ENCODE data around the gene DTL. TPM values are rescaled to one million over a fixed set of nuclear protein-coding genes. Genes with fewer than 3 reads are reported as not detected.
A peak's percentile ranks its signal among the peaks of the same experiment; 100 is the strongest.

The DTL gene
- total RNA-seq, 1 experiment from 2014 or later: 42.8 TPM

DNA sequence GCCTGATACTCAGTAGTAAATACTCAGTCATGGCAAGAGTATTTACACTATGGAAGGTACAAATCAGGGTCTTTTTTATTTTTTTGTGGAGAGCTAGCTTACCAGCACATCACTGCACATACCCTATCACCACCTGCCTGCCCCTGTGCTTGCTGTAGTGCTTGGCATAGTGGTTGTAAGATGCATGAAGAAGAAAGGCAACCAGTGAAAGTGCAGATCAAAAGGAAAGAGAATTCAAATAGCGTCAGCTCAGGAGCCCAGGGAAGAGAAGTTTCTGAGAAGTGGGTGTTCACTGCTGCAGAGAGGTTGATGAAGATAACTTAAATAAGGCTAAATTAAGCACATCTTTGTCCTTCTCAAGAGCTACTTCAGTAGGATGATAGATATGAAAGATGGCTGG, 76.0 kb downstream of the DTL start:
- in situ Hi-C loops (cut with HindIII; ENCODE audit: low pct_unique_long_range_greater_than_20kb, low sequenced_read_pairs): no loop called here
- no peak for DNase-seq (ENCODE audit: low read depth)

DNA sequence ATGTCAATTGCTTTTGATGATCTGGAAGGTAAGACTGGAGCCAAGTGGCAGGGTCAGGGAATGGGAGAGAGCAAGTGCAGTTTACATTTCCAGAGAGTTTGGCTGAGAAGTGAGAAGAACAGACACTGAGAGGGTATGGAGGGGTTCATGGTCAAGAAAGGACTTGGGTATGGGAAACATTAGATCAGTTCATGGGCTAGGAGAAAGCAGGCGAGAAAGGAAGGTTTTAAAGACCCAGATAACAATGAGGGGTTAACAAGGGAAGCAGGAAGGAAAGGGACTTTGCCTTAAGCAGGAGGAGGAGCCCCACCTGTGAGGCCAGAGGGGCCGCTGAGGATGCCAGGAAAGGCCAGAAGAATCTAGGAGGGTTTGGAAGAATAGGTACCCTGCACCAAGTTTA, 78.2 kb downstream of the DTL start:
- DNase-seq (ENCODE audit: low read depth): no peak
- in situ Hi-C loops (cut with HindIII; ENCODE audit: low pct_unique_long_range_greater_than_20kb, low sequenced_read_pairs): no loop called here

DNA sequence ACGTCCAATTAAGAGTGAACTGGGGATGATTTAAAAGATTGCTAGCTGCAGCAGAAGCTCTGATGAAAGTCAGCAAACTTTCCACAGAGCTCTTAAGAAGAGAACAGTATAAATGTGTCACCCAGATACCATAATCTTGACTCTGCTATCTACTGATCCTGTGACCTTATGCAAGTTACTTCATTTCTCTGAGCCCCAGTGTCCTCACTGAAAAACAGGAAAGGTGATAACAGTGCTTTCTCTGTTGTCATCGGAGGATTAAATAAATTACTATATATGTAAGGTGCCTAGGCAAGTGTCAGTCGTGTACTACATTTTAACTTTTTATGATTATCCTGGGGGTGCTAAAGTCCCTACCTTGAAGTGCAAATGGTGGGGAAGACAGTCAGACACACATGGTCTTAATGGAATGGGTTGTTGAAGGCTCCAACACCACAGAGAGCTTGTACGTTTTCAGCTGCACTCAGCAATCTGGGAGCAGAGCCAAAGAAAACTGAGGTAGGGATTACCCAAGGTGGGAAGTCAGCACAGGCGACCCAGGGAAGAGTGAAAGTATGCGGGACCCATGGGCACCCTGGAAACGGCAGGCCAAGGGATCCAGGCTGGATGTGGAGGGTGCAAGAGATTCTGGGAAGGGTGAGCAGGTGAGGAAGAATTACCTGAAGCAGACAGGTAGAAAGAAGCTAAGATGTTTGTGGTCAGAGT, 82.8 kb downstream of the DTL start:
- peak; percentile 44 for DNase-seq (ENCODE audit: low read depth)
- in situ Hi-C loops (cut with HindIII; ENCODE audit: low pct_unique_long_range_greater_than_20kb, low sequenced_read_pairs): no loop called here

DNA sequence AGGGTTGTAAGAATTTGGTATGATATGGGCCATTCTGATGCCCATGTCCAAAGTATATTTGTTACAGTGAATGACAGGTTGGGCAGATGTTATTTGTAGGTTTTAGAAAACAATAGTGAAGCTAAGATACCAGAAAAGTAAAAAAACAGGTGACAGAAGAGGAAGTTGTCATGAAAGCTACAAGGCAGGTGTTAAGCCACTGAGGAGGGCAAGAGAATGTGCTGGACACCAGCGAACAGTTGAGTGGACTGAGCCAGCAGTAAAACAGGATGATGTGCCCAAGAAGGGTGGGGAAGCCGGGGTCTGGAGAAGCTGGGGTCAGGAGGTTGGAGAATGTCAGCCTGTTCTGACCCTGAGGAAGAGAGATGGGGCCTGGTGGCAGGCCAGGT, 83.3 kb downstream of the DTL start:
- DNase-seq (ENCODE audit: low read depth): no peak
- in situ Hi-C loops (cut with HindIII; ENCODE audit: low pct_unique_long_range_greater_than_20kb, low sequenced_read_pairs): no loop called here

DNA sequence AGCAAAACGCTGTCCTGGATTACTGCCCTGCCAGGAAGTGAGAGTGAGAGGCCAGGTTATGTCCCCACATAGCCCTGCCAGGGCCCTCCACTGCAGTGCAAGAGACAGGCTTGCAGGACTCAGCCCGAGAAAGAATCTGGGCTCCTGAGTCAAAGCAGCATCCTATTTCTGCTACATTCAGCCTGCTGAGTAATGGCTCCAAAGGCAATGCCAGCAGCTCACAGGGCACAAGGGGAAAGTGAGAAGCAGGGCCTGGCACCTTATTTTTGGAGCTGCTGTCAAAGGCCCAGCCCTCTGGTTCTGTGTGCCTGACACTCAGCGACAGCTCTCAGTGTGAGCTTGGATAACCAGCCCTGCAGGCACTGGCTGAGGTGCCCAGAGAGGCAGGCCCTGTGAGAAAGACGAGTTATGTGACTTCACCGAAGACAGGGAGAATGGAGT, 83.9 kb downstream of the DTL start:
- DNase-seq (ENCODE audit: low read depth): no peak
- in situ Hi-C loops (cut with HindIII; ENCODE audit: low pct_unique_long_range_greater_than_20kb, low sequenced_read_pairs): no loop called here

DNA sequence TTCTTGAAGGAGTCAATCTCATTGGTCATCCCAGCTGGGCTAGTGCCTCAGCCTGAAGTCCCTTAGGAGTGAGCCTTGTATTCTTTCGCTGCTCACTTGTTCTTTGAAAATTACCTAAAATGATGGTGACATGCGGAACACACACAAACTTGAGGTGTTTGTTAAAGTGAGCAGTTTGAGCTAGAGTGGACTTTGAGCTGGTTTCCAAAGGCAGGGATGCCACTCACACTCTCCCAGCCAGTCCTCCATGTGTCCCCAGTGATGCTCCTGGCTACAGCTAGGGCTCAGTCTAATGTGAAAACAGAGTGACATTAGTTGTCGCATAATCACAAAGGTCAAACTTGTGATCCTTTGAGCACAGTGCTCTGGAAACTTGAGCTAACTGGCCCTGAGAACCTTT, 84.3 kb downstream of the DTL start:
- in situ Hi-C loops (cut with HindIII; ENCODE audit: low pct_unique_long_range_greater_than_20kb, low sequenced_read_pairs): no loop called here
- DNase-seq (ENCODE audit: low read depth): no peak

DNA sequence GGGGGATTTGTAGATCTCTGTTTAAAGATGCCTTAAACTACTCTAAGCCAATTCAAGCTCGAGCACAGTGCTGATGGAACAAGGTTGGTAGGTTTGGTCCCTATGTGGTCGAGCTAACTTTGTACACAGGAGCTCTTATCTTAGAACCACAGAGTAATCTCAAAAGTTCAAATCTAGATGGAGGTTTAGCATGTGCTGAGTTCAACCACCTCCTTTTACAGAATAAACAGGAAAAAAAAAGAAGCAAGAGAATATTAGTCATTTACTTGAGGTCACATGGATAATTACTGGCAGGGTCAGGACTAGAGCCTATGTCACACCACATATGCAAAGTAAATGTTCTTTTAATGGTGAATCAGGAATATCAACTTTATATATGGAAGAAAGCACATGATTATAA, 86.2 kb downstream of the DTL start:
- DNase-seq (ENCODE audit: low read depth): no peak
- in situ Hi-C loops (cut with HindIII; ENCODE audit: low pct_unique_long_range_greater_than_20kb, low sequenced_read_pairs): no loop called here

DNA sequence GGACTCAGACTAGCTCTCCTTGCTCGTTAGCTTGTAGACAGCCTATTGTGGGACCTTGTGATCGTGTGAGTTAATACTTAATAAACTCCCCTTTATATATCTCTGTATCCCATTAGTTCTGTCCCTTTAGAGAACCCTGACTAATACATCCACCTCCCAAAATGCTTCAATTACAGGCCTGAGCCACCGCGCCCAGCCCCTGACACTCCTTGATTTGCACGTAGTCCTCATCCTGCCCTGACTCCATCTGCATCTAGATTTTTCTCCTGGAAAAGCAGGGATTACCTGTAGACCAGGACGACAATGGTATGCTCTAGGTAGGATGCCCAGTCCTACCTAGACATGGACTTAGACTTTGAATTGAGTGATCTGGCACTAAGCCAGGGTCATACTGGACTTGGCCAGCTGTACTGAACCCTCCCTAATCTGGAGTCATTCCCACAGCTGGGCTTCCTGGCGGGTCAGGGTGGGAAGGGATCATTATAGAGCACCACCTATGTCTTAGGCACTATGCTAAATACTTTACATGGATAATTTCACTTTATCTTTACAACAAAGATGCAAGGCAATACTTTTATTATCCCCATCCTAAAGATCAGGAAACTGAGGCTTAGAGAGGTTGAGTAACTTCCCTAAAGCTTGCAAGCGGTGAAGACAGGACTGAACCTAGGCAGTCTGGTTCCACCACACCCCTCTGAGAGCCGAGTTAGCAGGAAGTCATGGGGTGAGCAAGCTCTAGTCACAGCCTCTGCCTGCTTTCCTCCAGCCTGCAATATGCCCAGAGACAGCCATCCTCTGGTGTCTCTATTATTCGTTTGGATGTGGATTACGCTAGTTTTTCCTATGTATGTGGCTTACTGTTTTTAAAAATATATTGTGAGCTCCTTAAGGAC, 89.4 kb downstream of the DTL start:
- no peak for DNase-seq (ENCODE audit: low read depth)
- in situ Hi-C loops (cut with HindIII; ENCODE audit: low pct_unique_long_range_greater_than_20kb, low sequenced_read_pairs): no loop called here

DNA sequence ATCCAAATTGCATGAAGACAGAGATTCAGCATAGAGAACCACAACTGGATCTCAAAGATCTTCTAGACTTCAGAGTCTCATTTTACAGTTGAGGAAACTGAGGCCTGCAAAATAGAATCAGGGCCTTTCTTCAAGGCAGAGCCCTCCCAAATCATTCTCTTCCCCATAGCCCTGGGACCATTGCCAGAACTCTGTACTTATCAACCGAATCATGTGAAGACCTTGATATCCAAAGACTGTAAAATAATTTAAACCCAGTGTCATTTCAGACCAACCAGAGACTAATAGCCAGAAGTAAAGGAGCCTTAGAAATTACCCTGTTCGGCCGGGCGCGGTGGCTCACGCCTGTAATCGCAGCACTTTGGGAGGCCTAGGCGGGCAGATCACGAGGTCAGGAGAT, 90.1 kb downstream of the DTL start:
- in situ Hi-C loops (cut with HindIII; ENCODE audit: low pct_unique_long_range_greater_than_20kb, low sequenced_read_pairs): no loop called here
- DNase-seq (ENCODE audit: low read depth): no peak

DNA sequence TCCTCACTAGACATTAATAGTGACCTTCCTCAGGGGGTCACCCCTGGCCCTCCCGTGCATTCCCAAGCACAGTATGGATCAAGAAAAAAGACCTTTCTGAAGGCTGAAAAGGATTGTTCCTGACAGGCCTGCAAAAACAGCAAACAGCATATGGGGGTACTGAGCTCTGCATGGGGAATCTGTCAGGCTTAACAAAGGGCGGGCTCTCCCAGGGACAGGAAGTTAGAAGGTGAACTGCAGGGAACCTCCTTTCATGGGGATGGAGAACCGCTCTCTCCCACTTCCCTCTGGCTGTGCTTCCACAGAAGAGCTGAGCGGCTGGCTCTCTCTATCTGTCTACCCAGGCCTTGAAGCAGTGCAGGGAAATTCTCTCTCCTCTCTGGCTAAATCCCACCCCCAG, 91.7 kb downstream of the DTL start:
- DNase-seq (ENCODE audit: low read depth): no peak
- in situ Hi-C loops (cut with HindIII; ENCODE audit: low pct_unique_long_range_greater_than_20kb, low sequenced_read_pairs): no loop called here

DNA sequence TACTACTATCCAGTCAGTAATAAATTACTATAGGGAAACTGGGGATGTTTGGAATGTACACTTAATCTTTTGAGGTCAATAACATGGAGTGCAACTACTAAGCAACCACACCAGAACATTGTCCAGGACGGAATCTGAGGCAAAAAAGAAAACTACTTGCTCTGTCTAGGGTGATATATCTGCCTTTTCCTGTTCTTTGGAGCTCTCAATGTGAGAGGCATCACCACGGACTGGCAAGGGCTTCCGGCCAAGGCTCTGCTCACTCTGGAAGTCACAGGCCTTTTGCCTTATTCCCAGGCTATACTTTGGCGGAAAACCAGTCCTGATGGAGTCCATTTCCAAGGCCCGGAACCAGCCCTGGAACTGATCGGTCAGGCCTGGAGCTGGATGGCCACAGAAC, 94.2 kb downstream of the DTL start:
- in situ Hi-C loops (cut with HindIII; ENCODE audit: low pct_unique_long_range_greater_than_20kb, low sequenced_read_pairs): no loop called here
- DNase-seq (ENCODE audit: low read depth): no peak

DNA sequence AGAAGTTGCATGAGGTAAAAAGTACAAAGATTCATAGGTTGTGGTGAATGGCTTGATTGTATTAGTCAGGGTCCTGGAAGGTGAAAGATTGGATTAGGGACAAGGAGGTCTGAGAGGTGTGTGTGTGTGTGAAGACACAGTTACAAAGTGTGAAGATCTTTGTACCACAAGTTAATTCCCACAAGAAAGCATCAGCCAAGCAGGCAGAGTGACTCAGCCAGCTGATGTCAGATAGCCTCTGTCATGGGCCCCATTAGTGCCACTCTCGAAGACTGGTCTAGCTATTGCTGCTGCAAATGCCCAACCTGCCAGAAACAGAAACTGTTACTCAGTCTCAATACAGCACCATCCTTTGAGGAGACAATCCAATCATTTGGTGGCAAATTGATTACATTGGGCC, 96.5 kb downstream of the DTL start:
- DNase-seq (ENCODE audit: low read depth): peak; percentile 36
- in situ Hi-C loops (cut with HindIII; ENCODE audit: low pct_unique_long_range_greater_than_20kb, low sequenced_read_pairs): no loop called here

DNA sequence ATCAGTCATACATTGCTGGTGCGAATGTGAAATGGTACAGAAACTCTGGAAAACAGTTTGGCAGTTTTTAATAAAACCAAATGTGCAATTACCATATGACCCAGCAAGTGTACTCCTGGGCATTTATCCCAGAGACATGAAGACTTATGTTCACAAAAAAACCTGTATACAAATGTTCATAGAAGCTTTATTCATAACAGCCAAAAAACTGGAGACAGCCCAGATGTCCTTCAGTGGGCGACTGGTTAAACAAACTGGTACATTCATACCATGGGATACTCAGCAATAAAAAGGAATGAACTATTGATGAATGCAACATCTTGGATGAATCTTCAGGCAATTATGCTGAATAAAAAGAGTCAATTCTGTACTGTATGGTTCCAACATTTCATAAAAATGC, 97.8 kb downstream of the DTL start:
- in situ Hi-C loops (cut with HindIII; ENCODE audit: low pct_unique_long_range_greater_than_20kb, low sequenced_read_pairs): no loop called here
- DNase-seq (ENCODE audit: low read depth): no peak

DNA sequence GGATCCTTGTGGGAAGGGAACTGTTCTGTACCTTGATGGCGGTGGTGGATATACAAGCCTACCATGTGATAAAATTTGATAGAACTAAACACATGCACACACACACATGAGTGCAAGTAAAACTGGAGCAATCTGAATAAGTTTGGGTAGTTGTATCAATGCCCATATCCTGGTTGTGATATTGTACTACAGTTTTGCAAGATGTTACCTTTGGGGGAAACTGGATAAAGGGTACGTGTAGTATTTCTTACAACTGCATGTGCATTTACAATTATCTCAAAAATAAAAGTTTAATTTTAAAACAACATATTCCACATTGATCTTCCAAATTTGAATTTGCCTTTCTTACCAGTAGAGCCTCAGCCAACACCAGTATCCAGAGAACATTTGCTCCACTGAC, 99.6 kb downstream of the DTL start:
- DNase-seq (ENCODE audit: low read depth): no peak
- in situ Hi-C loops (cut with HindIII; ENCODE audit: low pct_unique_long_range_greater_than_20kb, low sequenced_read_pairs): no loop called here

DNA sequence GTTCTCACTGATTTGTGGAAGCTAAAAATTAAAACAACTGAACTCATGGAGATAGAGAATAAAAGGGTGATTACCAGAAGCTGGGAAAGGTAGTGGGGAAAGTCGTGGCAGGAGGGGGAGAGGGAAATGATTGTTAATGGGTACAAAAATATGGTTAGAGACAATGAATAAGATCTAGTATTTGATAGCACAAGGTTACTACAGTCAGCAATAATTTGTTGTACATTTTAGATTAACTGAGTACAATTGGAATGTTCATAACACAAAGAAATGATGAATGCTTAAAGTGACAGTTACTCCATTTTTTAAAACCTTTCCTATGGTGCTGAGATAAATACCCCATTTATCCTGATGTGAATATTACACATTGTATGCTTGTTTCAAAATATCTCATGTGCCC, 102.3 kb downstream of the DTL start:
- no peak for DNase-seq (ENCODE audit: low read depth)
- in situ Hi-C loops (cut with HindIII; ENCODE audit: low pct_unique_long_range_greater_than_20kb, low sequenced_read_pairs): no loop called here

DNA sequence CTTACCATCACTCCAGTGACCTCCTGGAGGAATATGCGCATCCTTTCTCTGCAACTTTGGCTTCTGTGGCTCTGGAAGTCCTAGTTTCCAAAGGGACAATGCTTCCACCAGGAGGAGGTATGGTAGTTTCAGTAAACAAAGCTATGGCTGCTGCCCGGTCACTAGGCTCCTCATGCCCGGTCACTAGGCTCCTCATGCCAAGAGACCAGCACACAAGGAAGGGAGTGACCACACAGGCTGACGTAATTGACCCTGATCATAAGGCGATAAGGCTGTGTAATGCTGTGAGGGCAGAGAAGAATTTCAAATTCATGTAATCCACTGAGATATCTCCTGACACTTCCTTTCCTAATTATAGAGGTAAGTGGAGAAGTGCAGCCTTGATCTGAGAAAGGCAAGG, 102.9 kb downstream of the DTL start:
- in situ Hi-C loops (cut with HindIII; ENCODE audit: low pct_unique_long_range_greater_than_20kb, low sequenced_read_pairs): no loop called here
- no peak for DNase-seq (ENCODE audit: low read depth)

DNA sequence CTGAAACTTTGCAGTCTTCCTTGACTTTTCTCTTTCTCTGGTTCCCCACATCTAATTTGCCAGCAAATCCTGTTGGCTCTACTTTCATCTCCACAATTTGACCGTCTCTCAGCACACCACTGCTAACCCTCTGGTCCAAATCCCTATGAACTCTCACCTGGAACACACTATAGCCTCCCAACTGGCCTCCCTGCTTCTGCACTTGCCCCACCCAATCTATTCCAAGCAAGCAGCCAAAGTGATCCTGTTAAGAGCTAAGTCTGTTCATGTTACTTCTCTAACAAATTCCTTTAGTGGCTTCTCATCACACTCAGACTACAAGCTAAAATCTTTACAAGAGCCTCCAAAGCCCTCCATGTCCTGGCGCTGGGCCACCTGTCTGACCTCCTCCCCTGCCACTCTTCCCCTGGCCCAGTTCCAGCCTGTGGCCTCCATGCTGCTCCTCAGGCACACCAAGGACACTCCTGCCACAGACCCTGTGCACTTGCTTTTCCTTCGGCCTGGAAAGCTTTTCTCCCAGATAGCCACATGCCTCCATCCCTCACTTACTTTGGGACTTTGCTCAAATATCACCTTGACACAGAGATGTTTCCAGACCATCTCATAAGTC, 104.1 kb downstream of the DTL start:
- in situ Hi-C loops (cut with HindIII; ENCODE audit: low pct_unique_long_range_greater_than_20kb, low sequenced_read_pairs): no loop called here
- DNase-seq (ENCODE audit: low read depth): no peak

DNA sequence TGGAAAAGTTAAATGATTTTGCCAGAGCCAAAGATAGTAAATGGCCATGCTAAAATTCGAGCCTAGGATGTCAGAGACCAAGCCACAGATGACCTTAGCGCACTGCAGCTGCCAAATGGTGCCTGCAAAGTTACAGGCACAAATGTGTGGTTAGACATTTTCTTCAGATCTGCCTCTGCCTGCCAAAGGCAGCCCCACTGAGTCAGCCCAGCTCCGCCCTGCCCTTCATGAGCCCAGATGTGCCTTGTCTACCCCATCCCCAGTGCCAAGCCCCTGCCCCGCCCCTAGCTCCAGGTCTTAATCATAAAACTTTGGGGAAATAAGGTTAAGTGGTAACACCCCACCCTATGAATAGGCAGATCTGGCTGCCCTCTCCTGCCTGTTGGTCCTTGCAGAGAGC, 105.9 kb downstream of the DTL start:
- in situ Hi-C loops (cut with HindIII; ENCODE audit: low pct_unique_long_range_greater_than_20kb, low sequenced_read_pairs): no loop called here
- DNase-seq (ENCODE audit: low read depth): no peak

DNA sequence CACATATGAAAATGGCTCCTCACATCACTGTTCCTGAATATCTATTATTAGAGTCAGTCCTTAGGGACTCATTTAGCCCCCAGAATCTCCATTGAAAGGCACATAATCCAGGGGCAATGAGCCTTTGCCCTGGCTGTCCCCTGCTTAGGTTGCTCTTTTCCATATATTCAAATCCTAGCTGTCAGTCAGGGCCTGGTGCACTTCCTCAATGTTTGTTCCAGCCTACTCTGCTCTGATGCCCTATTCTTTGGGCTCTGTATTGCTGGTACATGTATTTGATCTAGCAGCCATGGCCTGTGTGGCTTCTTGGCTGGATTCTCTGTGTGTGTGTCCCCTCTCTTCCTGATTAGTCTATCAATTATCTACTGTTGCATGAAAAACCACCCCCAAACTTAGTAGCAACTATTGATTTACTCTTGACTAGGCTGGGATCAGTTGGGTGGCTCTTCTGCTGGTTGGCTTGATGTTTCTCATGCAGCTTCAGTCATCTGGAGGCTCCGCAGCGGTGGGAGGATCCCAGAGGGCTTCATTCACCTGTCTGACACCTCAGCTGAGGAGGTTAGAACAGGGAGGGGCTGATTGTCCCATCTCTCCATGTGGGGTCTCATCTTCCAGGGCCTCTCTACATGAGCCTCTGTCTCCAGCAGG, 107.5 kb downstream of the DTL start:
- DNase-seq (ENCODE audit: low read depth): no peak
- in situ Hi-C loops (cut with HindIII; ENCODE audit: low pct_unique_long_range_greater_than_20kb, low sequenced_read_pairs): no loop called here
